ENCODE results near the gene PCK2.

Gene PCK2

DNA sequence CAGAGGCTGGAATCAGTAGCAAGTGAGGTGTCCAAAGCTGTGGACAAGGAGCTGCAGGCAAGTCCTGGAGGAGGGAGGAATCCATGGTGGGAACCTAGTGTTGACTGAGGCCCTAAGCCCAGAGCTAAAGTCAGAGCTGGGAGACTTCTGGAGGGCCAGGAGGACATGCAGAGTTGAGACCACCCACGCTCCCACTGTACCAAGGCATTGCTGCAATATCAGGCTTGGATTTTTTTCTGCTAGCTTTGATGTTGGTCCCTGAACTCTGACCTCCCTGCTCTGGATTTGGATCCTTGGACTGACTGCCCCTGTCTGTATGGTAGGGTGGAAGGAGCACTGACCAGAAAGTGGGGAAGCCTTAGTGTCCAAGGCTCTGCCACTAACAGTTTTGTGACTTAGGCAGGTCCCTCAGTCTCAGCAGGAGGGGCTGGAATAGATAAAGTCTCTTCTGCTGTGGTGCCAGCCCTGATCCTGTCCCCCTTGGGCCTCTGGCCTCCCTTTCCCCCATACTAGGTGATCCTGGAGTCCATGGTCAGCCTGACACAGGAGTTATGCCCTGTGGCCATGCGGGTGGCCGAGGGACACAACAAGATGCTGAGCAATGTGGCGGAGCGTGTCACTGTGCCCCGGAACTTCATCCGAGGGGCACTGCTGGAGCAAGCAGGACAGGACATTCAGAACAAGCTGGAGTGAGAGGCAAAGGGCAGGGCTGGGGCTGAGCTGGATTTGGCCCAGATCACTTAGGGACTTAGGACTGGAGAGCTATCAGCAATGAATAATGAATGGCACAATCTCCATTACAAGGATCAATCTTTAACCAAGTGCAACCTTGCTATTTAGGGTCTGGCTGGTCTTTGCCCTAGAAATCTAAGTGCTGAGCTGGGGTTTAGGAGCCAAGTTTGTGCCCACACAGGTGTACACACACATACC, 32.9 kb upstream of the PCK2 start:
- no peak for DNase-seq (ENCODE audit: low read depth in 2 of 2)

DNA sequence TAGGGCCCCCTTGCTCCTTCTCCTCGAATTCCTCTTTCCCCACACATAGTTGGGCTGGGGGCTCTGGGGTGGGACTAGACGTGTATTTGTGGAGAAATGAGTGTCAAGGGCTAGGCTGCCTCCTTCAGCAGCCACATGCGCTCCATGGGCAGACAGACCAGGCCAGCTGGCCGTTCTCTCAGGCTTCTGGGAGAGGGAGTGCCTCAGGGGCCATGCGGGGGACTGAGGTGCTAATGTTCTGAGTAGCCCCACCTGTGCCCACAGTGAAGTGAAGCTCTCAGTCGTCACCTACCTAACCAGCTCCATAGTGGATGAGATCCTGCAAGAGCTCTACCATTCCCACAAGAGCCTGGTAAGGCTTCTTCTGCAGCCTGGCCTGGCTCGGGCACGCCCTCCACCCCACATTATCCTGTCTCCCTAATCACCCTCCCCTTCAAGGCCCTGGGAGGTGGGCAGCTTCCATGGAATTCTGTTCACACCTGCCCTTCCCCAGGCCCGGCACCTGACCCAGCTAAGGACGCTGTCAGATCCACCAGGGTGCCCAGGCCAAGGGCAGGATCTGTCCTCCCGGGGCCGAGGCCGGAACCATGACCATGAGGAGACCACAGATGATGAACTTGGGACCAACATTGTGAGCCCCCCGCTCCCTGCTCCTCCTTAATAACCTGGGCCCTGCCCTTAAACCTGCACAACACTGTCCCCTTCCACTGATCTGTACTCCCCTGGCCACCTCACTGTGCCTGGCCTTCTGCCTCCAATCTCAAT, 31.7 kb upstream of the PCK2 start:
- DNase-seq (ENCODE audit: low read depth in 2 of 2): no peak

DNA sequence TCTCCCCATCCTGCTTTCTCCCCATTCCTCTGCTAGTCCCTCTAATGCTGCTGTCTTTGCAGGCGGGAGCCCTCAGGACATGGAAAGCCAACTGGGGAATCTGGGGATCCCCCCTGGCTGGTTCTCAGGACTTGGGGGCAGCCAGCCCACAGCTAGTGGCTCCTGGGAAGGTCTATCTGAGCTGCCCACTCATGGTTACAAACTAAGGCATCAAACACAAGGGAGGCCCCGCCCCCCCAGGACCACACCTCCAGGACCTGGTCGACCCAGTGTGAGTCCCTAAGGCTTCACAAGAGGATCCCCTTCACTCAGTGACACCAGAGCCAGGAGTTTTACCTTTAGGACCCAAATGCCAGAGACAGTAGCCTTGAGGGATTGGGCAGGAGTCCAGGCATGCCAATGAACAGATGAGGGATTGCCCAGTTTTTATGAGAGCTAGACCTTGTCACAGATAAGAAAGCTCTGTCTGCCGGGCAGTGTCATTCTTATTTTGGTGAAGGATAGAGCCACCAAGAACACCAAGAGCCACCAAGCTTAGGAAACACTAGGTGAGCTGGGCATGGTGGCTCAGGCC, 30.8 kb upstream of the PCK2 start:
- DNase-seq (ENCODE audit: low read depth in 2 of 2): no peak

DNA sequence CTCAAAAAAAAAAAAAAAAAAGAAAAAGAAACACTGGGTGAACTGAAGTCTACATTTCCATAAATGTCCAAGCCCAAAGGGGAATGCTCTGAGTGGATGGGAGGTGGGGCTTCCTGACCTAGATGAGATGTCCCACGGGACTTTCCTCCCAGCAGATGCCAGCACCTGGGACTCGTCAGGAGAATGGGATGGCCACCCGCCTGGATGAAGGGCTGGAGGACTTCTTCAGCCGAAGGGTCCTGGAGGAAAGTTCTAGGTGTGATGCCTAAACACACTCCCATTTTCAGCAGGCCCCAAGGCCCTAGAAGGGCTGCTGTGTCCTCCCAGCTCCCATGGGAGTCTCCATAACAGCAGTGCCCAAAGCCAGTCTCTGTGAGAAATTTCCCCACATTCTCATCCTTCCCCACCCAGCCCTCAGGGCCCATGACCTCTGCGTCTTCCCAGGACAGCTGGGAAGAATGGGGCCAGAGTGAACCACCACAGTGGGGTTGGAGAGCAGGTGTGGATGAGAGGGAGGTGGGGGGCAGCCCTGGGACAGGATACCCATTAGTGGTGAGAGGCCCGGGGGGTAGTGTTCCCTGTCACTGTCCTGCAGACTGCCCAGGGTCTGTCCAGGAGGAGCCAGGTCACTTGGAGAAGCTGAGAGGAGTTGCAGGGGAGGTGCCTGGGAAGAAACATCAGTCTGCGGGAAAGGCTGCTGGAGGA, 29.9 kb upstream of the PCK2 start:
- no peak for DNase-seq (ENCODE audit: low read depth in 2 of 2)

DNA sequence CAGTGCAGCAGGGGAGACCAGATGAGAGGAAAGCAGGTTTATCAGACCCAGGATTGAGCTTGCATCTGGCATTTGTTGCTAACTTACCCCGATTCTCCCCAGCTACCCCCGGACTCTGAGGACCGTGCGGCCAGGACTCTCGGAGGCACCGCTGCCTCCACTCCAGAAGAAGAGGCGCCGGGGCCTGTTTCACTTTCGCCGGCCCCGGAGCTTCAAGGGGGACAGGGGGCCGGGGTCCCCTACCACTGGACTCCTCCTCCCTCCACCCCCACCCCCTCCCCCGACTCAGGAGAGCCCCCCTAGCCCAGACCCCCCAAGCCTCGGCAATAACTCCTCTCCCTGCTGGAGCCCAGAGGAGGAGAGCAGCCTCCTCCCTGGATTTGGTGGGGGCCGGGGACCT, 29.3 kb upstream of the PCK2 start:
- no peak for DNase-seq (ENCODE audit: low read depth in 2 of 2)

DNA sequence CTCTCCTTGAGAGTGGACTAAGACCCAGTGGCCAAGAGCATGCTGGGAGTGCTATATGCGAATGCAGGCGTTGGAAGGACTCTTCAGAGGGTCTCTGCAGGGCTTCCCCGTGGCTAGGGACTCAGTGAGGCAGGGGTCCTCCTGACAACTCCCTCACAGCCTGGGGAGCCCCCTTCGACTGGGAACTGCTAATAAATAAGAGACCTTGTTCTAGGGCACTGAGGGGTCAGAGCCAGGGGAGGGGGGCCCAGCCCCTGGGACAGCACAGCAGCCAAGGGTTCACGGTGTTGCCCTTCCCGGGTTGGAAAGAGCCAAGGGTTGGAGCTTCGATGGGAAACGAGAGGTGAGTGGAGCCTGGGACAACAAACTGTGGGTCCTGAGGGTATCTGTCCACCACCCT, 28.7 kb upstream of the PCK2 start:
- DNase-seq (ENCODE audit: low read depth in 2 of 2): no peak

DNA sequence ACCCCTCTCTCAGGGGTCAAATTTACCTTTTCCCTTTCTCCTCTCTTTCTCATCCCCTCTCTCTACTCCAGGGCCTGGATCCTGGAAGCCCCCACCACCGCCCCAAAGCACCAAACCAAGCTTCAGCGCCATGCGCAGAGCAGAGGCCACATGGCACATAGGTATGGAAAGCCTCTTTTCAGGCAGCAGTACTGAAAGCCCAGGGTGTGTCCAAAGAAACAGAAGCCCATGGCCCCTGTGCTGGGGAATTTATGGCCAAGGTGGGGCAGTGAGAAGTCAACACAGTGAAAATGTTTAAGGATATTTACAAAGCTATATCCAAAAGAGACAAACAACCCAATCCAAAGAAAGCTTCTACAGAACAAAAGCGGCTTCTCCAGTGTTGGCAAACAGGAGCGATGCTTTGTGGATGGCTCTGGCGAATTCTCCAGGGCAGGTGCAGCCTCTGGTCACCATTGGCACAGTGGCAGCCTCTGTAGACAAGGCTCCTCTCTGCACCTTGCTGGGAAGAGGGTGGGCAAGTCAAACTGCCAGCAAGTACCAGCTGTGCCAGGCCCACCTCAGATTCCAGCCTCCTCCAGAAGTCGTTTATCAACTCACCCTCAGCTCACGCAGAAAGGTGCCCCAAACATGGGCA, 27.5 kb upstream of the PCK2 start:
- no peak for DNase-seq (ENCODE audit: low read depth in 2 of 2)

DNA sequence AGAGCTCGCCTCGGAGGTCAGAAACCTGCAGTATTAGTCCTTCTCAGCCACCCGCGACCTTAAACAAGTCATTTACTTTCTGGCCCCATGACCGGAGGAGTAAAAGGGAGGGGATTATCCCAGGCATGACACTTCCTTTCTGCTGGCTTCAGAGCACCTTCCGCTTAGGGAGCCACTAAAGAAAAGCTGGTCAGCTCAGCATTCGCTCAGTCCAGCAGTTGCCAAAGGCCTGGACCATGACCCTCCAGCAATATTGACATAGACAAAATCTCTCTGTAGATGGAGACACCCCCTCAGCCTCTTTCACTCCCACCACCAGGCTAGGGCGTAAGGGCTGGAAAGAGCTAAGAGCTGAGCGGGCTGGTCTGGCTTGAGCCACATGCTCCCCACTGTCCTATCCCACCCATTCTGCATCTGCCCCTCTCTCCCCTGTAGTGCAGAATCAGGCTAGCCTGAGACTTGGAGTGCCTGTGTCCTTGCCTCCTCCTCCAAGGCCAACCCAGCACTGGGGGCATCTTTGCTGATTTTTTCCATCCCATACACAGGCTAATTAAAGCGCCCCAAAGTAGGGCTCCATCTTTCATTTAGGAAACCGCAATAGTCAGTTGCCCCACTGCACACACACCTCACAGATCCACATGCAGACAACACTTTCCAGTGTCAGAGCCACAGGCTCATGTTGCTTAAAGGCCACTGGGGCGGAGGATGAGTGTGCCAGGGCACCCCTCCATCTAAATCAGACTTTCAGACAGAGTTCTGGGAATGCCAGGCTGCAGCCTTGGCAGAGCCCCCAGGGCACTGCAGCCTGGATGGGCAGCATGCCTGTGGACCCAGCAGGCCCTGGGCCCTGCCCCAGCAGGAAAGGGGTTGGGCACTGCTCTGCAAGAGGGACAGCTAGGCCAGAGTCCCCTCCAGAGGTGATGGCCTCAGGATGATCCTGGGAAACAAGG, 26.7 kb upstream of the PCK2 start:
- no peak for DNase-seq (ENCODE audit: low read depth in 2 of 2)

DNA sequence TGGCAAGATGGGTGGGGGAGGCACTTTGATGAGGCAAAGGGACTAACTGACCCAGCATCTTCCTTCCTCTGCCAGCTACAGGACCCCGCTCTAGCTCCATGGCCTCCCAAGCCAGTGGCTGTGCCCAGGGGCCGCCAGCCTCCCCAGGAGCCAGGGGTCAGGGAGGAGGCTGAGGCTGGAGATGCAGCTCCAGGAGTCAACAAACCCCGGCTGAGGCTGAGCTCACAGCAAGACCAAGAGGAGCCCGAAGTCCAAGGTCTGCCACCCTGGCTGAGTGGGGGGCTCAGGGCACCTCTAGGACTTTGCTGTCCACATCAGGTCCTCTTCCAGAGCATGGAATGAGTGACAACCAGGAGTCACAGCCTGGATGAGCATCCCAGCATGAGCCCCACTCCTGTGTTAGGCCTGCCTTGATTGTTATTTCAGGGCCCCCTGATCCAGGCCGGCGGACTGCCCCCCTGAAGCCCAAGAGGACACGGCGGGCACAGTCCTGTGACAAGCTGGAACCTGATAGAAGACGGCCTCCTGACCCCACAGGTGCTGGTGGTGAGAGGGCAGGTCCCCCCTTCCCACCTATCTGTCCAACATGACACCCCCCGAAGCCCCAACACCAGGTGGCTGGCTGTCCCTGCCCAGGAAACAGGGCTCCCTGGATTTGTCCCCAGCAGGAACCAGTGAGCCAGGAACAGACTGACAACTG, 25.2 kb upstream of the PCK2 start:
- DNase-seq (ENCODE audit: low read depth in 2 of 2): no peak

DNA sequence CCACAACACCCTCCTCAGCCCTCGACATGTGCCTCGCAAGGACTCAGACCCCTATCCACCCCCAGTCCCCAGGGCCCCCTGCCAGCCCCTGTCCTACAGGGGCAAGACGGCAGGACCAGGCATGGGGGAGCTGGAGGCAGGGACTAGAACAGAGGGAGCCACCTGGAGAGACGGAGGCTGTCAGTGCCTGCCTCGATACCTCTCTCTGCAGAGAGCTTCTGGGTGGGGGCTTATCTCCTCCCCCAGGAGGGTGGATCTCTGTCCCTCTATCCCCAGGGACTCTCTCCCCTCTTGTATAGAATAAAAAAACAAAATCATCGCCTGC, 24.7 kb upstream of the PCK2 start:
- no peak for DNase-seq (ENCODE audit: low read depth in 2 of 2)

DNA sequence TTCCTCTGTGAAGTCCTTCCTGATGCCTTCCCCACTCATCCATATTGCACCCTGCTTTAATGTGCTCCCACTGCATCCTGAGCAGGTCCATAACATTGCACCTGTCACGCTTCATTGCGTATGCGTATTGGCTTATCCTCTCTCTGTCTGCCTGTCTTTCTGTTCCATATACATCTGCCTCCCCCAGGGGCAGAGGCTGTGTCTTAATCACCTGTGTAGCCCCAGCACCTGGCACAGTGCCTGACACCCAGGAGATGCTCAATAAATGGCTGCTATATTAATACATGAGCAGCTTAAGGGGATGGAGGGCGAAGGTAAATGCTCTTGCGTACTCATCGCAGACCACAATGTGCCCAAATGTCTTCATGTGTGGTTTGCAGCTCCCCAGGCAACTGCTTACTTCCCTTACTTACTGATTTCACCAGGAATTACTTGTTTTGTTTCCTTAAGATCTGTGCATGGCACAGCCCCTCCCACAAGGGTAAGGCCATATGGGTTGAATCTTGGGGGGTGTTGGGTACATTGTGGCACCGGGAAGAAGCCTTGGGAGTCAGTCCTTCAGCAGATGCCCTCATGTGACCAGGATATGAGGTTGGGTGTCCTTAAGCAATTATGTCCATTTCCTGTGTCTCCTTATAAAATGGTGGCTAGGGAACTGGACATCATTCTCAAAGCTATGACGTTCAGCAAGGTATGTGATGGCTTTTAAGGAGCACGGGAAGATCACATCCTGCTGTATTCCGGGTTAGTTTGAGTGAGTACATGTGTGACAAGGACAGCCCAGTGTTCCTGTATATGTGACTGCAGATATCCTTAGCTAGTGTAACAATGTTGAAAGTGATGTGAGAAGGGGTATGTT, 23.6 kb upstream of the PCK2 start:
- no peak for DNase-seq (ENCODE audit: low read depth in 2 of 2)

DNA sequence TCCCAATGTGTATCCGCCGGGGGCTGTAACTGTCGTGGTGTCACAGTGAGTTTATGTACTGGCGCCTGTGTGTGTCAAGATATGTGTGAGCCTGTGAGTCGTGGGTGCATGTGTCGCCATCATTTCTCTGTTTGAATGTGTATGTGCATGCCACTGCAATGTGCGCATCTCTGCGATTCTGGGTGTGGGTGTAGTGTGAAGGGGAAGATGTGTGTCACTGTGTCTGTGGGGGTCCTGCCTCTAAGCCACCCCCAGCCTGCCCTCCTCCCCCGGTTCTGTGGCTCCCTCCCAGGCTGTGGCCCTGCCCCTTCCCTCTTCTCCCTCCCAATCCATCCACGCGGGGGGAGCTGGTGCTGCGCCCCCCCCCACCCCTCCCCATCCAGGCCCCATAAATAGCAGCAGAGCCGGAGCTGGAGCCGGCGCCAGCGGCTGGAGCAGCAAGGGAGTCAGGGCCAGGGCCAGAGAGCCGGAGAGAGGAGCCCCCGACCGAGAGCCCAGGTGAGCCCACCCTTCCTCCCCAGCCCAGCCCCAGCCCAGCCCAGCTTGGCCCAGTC, 22.9 kb upstream of the PCK2 start, which contains the start of gene CPNE6:
Gene CPNE6 (plus strand): TSS at position 419 of the 554 bp plus-strand sequence. CDS start 1,375 bp downstream, outside the sequence.
- no peak for DNase-seq (ENCODE audit: low read depth in 2 of 2)

DNA sequence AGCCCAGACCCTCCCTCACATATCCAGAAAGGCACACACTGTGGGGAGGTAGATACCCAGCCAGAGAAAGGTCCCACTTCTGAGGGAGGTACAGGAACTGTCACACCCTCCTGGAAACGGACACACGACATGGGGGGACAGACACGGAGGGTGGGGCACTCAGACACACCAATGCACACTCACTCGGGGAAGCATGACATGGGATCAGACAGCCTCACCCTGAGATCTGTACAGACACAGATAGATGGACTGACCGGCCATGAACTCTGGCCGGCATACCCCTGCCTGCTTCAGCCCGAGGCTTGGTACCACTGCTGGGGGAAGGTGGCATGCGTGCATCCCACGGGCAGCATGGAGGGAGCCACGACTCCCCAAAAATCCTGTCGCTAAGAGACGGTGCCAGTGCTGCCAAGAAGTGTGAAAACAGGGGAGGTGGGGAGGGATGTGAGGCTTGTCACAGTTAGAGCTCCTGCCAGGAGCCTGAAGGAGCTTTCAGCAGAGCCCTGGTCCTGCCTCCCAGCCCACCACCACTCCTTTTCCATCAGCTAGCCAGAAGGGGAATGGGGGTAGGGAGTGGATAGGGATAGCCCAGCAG, 22.2 kb upstream of the PCK2 start:
- no peak for DNase-seq (ENCODE audit: low read depth in 2 of 2)

DNA sequence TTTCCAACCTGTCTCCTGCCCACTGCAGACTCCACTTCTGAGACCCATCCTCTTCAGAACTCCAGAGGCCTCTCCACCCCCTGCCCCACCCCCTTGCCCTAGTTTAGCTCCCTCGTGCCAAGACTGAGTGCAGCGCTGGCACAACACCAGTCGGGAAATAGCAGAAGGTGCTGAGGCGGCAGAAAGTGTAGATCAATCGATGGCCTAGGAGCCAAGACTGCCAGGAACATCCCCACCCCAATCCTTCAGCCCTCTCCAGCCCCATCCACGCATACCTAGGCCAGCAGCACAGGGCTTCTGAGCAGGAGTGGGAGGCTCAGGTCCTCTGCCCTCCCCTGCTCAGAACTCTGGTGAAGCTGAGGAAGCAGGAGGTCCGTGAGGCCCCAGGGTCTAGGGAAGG, 21.7 kb upstream of the PCK2 start:
- no peak for DNase-seq (ENCODE audit: low read depth in 2 of 2)

DNA sequence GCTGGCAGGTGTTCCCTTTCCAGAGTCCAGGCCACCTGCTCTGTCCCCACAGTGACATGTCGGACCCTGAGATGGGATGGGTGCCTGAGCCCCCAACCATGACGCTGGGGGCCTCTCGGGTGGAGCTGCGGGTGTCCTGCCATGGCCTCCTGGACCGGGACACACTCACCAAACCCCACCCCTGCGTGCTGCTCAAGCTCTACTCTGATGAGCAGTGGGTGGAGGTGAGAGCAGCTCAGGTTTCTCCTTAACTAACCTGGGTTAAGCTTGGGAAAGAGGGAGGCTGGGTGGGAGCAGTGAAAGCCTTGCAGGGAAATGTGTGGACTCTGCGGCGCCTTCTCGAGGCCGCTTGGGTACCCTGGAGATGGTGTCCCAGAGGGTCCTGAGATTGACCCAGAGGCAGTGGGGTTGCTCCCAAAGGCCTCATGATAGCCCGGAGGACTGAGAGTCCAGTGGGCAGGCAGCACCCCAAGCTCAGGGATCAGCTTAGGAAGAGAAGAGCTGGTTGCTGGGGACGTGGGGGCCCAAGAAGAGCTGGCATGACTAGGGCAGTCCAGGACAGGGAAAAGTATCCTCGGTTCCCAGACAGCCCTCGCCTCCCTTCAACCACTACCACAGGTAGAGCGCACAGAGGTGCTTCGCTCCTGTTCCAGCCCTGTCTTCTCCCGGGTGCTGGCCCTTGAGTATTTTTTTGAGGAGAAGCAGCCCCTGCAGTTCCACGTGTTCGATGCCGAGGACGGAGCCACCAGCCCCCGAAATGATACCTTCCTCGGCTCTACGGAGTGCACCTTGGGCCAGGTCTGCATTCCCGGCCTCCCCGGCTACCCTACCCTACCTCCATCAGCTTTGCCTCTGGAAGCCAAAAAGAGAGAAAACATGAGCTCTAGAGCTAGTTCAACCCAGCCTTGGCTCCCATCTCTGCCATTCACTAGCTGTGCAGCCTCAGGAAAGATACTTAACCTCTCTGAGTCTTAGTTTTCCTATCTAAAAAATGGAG, 20.9 kb upstream of the PCK2 start:
- no peak for DNase-seq (ENCODE audit: low read depth in 2 of 2)

DNA sequence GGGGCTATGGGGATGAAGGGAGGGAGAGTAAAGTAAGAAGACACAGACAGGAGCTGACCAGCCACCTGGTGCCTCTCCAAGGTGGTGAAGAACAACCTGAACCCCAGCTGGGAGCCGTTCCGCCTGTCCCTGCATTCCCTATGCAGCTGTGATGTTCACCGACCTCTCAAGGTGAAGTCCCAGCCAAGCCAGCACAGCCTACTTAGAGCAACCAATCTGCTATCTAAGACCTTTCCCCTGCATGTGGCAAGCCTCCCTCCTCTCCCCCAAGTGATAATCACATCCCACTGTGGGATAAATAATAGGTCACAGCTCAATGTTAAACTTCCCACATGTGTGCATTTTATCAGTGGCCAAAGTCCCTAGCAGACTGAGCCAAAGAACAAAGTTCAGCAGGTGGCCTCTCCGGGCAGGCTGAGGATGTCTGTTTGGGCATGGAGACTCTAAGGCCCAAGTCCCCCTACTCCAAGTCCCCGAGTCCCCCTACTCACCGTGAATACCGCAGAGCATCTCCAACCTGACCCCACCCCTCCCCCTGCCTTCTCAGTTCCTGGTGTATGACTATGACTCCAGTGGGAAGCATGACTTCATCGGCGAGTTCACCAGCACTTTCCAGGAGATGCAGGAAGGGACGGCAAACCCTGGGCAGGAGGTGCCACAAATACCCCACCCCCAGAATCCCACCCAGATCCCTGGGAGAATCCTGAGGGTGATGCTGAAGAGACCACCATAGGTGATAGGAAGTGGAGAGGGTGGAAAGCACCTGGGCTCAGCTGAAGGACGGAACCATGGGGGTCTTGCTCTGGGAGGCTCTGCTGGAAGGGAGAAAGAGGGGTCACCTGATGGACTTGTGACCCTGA, 19.3 kb upstream of the PCK2 start:
- DNase-seq (ENCODE audit: low read depth in 2 of 2): no peak
